Neural crest cell (in vitro differentiated cells): ENCODE data around the gene DLG5. TPM values are rescaled to one million over a fixed set of nuclear protein-coding genes. Genes with fewer than 3 reads are reported as not detected.

Experiments used
- DNase-seq: peaks from one replicate; pipeline ENCODE4 v3.0.0; 2021; ENCODE audit warnings: low read depth, mixed read lengths, low spot score
- H3K27ac Mint-ChIP-seq: one replicate; pipeline ENCODE4 v1.8.0; 2021; ENCODE audit warnings: mild to moderate bottlenecking, mixed read lengths; ENCODE audit not compliant: unreplicated experiment
- H3K27me3 Mint-ChIP-seq: 2 replicates; pipeline ENCODE4 v1.8.0; 2021; ENCODE audit warnings: low read depth, mild to moderate bottlenecking, mixed read lengths
- H3K36me3 Mint-ChIP-seq: 2 replicates; pipeline ENCODE4 v1.8.0; 2021; ENCODE audit warnings: low read depth, mild to moderate bottlenecking, mixed read lengths
- H3K4me1 Mint-ChIP-seq: 2 replicates; pipeline ENCODE4 v1.8.0; 2021; ENCODE audit warnings: mixed read lengths
- H3K4me3 Mint-ChIP-seq: one replicate; pipeline ENCODE4 v1.8.0; 2021; ENCODE audit warnings: mild to moderate bottlenecking, mixed read lengths
- H3K9me3 Mint-ChIP-seq: 2 replicates; pipeline ENCODE4 v1.8.0; 2021; ENCODE audit warnings: mixed read lengths
- total RNA-seq: library from RNA; stranded (reverse); gene quantifications from 2 replicates; pipeline ENCODE4 v1.2.1, GENCODE V29; 2021
- TF ChIP-seq, protein P1 (sequence below): fragments of 200-600 bp; sonication (generic); conservative IDR thresholded peaks from 2 replicates; pipeline ENCODE4 v1.5.0; 2021; ENCODE audit warnings: antibody characterized with exemption, mild to moderate bottlenecking

Gene DLG5
- total RNA-seq, 1 donor from 2014 or later: 87.3 TPM

DNA sequence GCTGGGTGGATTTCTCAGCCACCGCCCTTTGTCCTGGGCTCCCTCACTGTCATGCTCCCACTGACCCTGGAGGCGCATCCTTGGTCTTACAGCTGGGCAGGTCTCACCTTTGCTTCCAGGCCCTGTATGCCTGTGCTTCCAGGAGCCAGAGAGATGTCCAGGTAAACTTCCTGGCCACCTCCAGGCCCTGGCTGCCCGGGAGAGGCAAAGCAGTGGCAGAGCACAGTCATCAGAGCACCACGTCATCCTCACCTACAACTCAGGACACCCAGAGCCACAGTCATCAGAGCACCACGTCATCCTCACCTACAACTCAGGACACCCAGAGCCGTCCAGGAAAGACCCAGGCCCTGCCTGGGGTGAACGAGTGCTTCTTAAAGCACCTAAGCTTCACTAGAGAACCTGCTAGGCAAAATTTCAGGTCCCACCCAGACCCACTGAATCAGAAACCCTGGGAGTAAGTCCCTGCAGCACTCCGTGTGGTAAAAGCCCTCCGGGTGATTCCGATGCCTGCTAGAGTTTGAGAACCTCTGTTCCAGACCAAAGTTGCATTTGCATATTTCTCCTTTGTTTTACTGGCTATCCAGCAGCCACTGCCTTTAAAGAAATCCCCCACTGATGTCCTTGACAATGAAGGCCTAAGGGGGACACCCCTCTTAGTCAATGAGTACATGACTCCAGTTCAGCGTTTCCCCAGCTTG lies 62.3 kb downstream of the DLG5 start:
- Mint-ChIP-seq H3K9me3 (no peaks in the 10 kb centered on the region), H3K27me3 (no peaks in the 10 kb centered on the region), H3K36me3 (peaks cover 3% of the 10 kb centered on the region), H3K4me1 (peaks cover 29% of the 10 kb centered on the region), H3K4me3 (no peak overlapping the region), H3K27ac (no peak overlapping the region)
- TF ChIP-seq, protein P1, sequence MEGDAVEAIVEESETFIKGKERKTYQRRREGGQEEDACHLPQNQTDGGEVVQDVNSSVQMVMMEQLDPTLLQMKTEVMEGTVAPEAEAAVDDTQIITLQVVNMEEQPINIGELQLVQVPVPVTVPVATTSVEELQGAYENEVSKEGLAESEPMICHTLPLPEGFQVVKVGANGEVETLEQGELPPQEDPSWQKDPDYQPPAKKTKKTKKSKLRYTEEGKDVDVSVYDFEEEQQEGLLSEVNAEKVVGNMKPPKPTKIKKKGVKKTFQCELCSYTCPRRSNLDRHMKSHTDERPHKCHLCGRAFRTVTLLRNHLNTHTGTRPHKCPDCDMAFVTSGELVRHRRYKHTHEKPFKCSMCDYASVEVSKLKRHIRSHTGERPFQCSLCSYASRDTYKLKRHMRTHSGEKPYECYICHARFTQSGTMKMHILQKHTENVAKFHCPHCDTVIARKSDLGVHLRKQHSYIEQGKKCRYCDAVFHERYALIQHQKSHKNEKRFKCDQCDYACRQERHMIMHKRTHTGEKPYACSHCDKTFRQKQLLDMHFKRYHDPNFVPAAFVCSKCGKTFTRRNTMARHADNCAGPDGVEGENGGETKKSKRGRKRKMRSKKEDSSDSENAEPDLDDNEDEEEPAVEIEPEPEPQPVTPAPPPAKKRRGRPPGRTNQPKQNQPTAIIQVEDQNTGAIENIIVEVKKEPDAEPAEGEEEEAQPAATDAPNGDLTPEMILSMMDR: no peak
- DNase-seq: no peak

DNA sequence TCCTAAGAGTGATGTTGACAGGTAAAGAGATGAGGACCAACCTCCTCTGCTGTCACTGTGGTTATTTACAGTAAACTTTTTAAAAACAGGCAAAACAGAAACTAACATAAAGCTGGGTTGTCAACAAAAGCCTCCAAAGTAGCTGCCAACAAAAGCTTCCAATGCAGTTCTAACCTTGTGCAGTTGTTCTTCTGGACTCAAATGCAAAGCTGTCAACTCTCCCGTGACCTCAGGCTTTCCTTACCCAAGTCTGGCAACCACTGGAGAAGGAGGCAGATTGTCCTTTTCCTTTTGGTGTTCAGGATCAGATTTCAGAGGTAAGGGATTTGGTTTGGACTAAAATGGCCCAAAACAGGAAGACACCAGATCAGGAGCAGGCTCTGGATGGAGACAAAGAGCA lies 63.1 kb downstream of the DLG5 start:
- H3K27ac Mint-ChIP-seq: no peak overlapping the region
- H3K4me3 Mint-ChIP-seq: no peak overlapping the region
- no peak for DNase-seq
- H3K27me3 Mint-ChIP-seq: no peaks in the 10 kb centered on the region
- peaks cover 29% of the 10 kb centered on the region for H3K4me1 Mint-ChIP-seq
- peaks cover 3% of the 10 kb centered on the region for H3K36me3 Mint-ChIP-seq
- no peaks in the 10 kb centered on the region for H3K9me3 Mint-ChIP-seq
- TF ChIP-seq, protein P1: no peak

DNA sequence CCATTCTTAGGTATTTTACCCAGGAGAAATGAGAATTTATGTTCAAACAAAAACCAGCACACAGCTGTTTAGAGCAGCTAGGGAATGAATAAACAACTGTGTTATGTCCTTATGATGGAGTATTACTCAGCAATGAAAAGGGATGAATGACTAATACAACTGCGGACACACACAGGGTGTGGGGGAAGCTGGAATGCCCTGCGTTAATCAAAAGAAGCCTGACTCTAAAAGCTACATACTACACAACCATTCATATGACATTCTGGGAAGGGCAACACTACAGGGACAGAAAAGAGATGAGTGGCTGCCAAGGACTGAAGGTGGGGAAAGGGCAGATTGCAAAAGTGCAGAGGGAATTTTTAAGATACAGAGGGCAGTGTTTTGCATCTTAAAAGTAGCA lies 64.0 kb downstream of the DLG5 start:
- TF ChIP-seq, protein P1: no peak
- Mint-ChIP-seq H3K27me3 (no peaks in the 10 kb centered on the region), H3K27ac (no peak overlapping the region), H3K9me3 (no peaks in the 10 kb centered on the region), H3K4me3 (no peak overlapping the region), H3K4me1 (peaks cover 24% of the 10 kb centered on the region), H3K36me3 (peaks cover 3% of the 10 kb centered on the region)
- no peak for DNase-seq

DNA sequence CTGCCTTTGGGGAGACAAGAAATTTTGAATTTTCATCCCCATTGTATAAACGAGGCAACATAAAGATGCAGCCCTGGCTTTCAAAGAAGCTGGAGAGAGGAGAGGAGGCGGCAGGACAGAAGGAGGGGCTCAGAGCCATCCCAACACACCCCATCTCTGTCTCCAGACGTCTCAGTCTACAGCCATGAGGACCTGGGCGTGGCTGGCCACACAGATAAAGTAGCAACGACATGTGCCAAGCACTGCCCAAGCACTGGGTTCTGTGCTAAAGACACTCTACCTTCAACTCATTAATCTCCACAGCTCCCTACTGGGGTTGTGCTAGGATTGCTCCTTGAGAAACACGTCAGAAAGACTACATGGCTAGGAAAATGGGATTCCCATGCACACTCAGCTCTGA lies 65.2 kb downstream of the DLG5 start:
- H3K4me1 Mint-ChIP-seq: peaks cover 26% of the 10 kb centered on the region
- TF ChIP-seq, protein P1: no peak
- H3K4me3 Mint-ChIP-seq: no peak overlapping the region
- H3K27ac Mint-ChIP-seq: no peak overlapping the region
- H3K27me3 Mint-ChIP-seq: no peaks in the 10 kb centered on the region
- peaks cover 3% of the 10 kb centered on the region for H3K36me3 Mint-ChIP-seq
- DNase-seq: no peak
- H3K9me3 Mint-ChIP-seq: no peaks in the 10 kb centered on the region

DNA sequence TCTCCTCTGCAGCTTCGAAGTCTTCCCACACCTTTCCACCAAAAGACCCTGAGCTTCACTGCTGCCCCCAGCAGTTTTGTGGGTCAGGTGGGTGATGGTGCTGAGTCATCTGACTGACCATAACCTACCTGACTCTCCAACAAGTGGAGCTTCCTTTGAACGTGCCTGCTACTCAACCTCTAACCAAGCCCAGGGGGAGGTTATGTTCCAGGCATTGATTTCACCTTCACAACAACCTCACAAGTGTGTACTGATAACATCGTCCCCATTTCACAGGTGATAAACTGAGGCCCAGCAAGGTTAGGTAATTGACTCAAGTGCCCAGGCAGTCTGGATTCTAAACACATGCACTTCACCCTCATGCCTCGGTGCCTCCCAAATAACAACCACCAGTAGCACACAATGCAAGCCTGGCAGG lies 66.7 kb downstream of the DLG5 start:
- H3K27ac Mint-ChIP-seq: no peak overlapping the region
- no peaks in the 10 kb centered on the region for H3K27me3 Mint-ChIP-seq
- peaks cover 13% of the 10 kb centered on the region for H3K4me1 Mint-ChIP-seq
- no peaks in the 10 kb centered on the region for H3K9me3 Mint-ChIP-seq
- H3K4me3 Mint-ChIP-seq: no peak overlapping the region
- TF ChIP-seq, protein P1: no peak
- DNase-seq: no peak
- H3K36me3 Mint-ChIP-seq: peaks cover 6% of the 10 kb centered on the region
